GM15510 (cell line): ENCODE results near the gene GNPTAB.

ENCODE experiments used
- POLR2A ChIP-seq: IDR thresholded peaks from 3 replicates; pipeline ENCODE4 v1.6.1; 2011; ENCODE audit warnings: borderline replicate concordance; ENCODE audit not compliant: insufficient read length; ENCODE audit errors: extremely low read depth

GNPTAB gene

GRCh38 chr12:101857043-101857558, 26.3 kb upstream of the GNPTAB start:
- no peak for TF ChIP-seq POLR2A

GRCh38 chr12:101855976-101856375, 25.2 kb upstream of the GNPTAB start:
- TF ChIP-seq POLR2A, result no peak

- no peak for TF ChIP-seq POLR2A
These were observed 24.7 kb upstream of the GNPTAB start for GRCh38 chr12:101855364-101855884.

- TF ChIP-seq POLR2A, result no peak
These were observed 24.0 kb upstream of the GNPTAB start for GRCh38 chr12:101854747-101855146.

- TF ChIP-seq POLR2A, result no peak
These were observed 22.2 kb upstream of the GNPTAB start for GRCh38 chr12:101852998-101853397.

- TF ChIP-seq POLR2A, result no peak
These were observed 19.4 kb upstream of the GNPTAB start for GRCh38 chr12:101850199-101850598.

- TF ChIP-seq POLR2A, result no peak
These were observed 16.6 kb upstream of the GNPTAB start for GRCh38 chr12:101847325-101847724.

GRCh38 chr12:101845137-101845711, 14.5 kb upstream of the GNPTAB start:
- no peak for TF ChIP-seq POLR2A

- no peak for TF ChIP-seq POLR2A
These were observed 10.3 kb upstream of the GNPTAB start for GRCh38 chr12:101841069-101841468.

GRCh38 chr12:101839324-101840283, 8.8 kb upstream of the GNPTAB start:
- no peak for TF ChIP-seq POLR2A

GRCh38 chr12:101838628-101839323, 8.0 kb upstream of the GNPTAB start:
- TF ChIP-seq POLR2A, result no peak

- no peak for TF ChIP-seq POLR2A
These were observed 1.3 kb upstream of the GNPTAB start for GRCh38 chr12:101832030-101832429.

GRCh38 chr12:101829639-101830366, 956 bp downstream of the GNPTAB start:
- no peak for TF ChIP-seq POLR2A

GRCh38 chr12:101828463-101829196, 2.1 kb downstream of the GNPTAB start:
- no peak for TF ChIP-seq POLR2A

- no peak for TF ChIP-seq POLR2A
These were observed 3.9 kb downstream of the GNPTAB start for GRCh38 chr12:101826766-101827368.
